HepG2 (cell line): ENCODE data around the gene SLC7A4. TPM values are rescaled to one million over a fixed set of nuclear protein-coding genes. Genes with fewer than 3 reads are reported as not detected.
A peak's percentile ranks its signal among the peaks of the same experiment; 100 is the strongest.

Experiments used
- ATAC-seq: fragments of 200-7000 bp; cut with Tn5 transposase; 3 replicates; pipeline ENCODE4 v1.9.1; 2020; ENCODE audit warnings: mild to moderate bottlenecking, moderate library complexity
- BruUV-seq: library from RNA; stranded (reverse); fragments of 400-500 nt; replicated peaks from 2 replicates; lab custom pipeline; 2021; lab: Mats Ljungman, UMichigan
- CTCF ChIA-PET: fragments of 300-600 bp; formaldehyde crosslinking; extraction: SDS; loops from one replicate; lab custom pipeline; 2021; ENCODE audit warnings: low total read pairs, inconsistent platforms, low intra/inter-chr PET ratio; lab: Yijun Ruan, JAX
- POLR2A ChIA-PET: fragments of 350-600 bp; sonication (Branson Sonifier 250); formaldehyde crosslinking; loops from one replicate; lab custom pipeline; 2020; ENCODE audit warnings: antibody characterized with exemption, inconsistent platforms; lab: Yijun Ruan, JAX
- DNase-seq: peaks from one replicate; pipeline ENCODE4 v3.0.0-alpha.2; 2015; ENCODE audit warnings: low spot score
- FAIRE-seq: peaks from 3 replicates; lab custom pipeline; 2011; peaks lifted over from hg19 to GRCh38; lab: Jason Lieb, UNC
- H2AFZ ChIP-seq: one replicate; pipeline ENCODE4 v1.6.1; 2011; ENCODE audit warnings: low read length, inconsistent platforms
- H3K27ac ChIP-seq: fragments of 300-600 bp; 3 replicates; pipeline ENCODE4 v1.8.0; 2011; ENCODE audit warnings: mixed run types, mild to moderate bottlenecking, mixed read lengths, low read length, inconsistent platforms; ENCODE audit not compliant: insufficient read depth; ENCODE audit errors: extremely low read length
- H3K27me3 ChIP-seq, 2 experiments: fragments of 200-600 bp in 1 of 2; 2 replicates in 1 of 2; 3 replicates in 1 of 2; pipeline versions ENCODE4 v1.6.0 to v1.8.0; 2011; ENCODE audit warnings: low read length in 2 of 2, mild to moderate bottlenecking in 2 of 2, moderate library complexity in 2 of 2, inconsistent platforms in 1 of 2; ENCODE audit not compliant: insufficient read depth in 2 of 2, control insufficient read depth in 1 of 2
- H3K36me3 ChIP-seq, 2 experiments: fragments of 200-600 bp in 1 of 2; replicated peaks in 1 of 2; 2 replicates in 1 of 2; 3 replicates in 1 of 2; pipeline versions ENCODE4 v1.5.1 to v1.8.0; 2011; ENCODE audit warnings: low read length in 2 of 2, inconsistent platforms in 1 of 2; ENCODE audit not compliant: insufficient read depth in 2 of 2, control insufficient read depth in 1 of 2
- H3K4me1 ChIP-seq: 2 replicates; pipeline ENCODE4 v1.5.1; 2012; ENCODE audit warnings: low read length, inconsistent platforms; ENCODE audit not compliant: insufficient read depth
- H3K4me2 ChIP-seq: 2 replicates; pipeline ENCODE4 v1.6.0; 2011; ENCODE audit warnings: low read depth, low read length, inconsistent platforms
- H3K4me3 ChIP-seq, 3 experiments: fragments of 200-600 bp in 1 of 3; sonication (generic), shearing (Covaris generic) in 1 of 3; replicated peaks in 1 of 3; 2 replicates each; pipeline ENCODE4 v1.5.1; 2011 to 2016; ENCODE audit warnings: low read length in 3 of 3, inconsistent platforms in 2 of 3, low read depth in 2 of 3, mild to moderate bottlenecking in 2 of 3, control low read depth in 1 of 3, mixed read lengths in 1 of 3; ENCODE audit not compliant: insufficient read depth in 1 of 3
- H3K79me2 ChIP-seq: one replicate; pipeline ENCODE4 v1.6.1; 2011; ENCODE audit warnings: low read length, inconsistent platforms; ENCODE audit not compliant: insufficient read depth
- H3K9ac ChIP-seq: 2 replicates; pipeline ENCODE4 v1.6.0; 2011; ENCODE audit warnings: mild to moderate bottlenecking, low read depth, low read length, inconsistent platforms; ENCODE audit not compliant: insufficient read depth
- H3K9me3 ChIP-seq: 2 replicates; pipeline ENCODE4 v1.5.1; 2012; ENCODE audit warnings: mild to moderate bottlenecking, low read length
- H4K20me1 ChIP-seq: 2 replicates; pipeline ENCODE4 v1.6.0; 2011; ENCODE audit warnings: inconsistent platforms, mild to moderate bottlenecking, low read length, moderate library complexity; ENCODE audit not compliant: insufficient read depth
- AGO1 ChIP-seq: fragments of 200-400 bp; formaldehyde crosslinking; IDR thresholded peaks from 2 replicates; pipeline ENCODE4 v1.6.1; 2017; ENCODE audit warnings: mild to moderate bottlenecking, low read depth, low read length, moderate library complexity; ENCODE audit not compliant: poor library complexity, severe bottlenecking
- AKAP8 ChIP-seq: sonication (generic); formaldehyde crosslinking; IDR thresholded peaks from 2 replicates; pipeline ENCODE4 v1.5.1; 2020; ENCODE audit warnings: mild to moderate bottlenecking, missing genetic modification reagents
- ARID4A ChIP-seq: sonication (generic); formaldehyde crosslinking; IDR thresholded peaks from 2 replicates; pipeline ENCODE4 v1.5.0; 2020; ENCODE audit warnings: mild to moderate bottlenecking, missing genetic modification reagents, borderline replicate concordance
- DBP ChIP-seq: sonication (generic); formaldehyde crosslinking; IDR thresholded peaks from 2 replicates; pipeline ENCODE4 v1.4.0; 2020; ENCODE audit warnings: missing genetic modification reagents; ENCODE audit errors: not compliant biosample characterization
- DNMT1 ChIP-seq: sonication (generic); formaldehyde crosslinking; IDR thresholded peaks from 2 replicates; pipeline ENCODE4 v1.5.1; 2020; ENCODE audit warnings: mild to moderate bottlenecking, missing genetic modification reagents
- POLR2G ChIP-seq: fragments of 200-400 bp; formaldehyde crosslinking; IDR thresholded peaks from 2 replicates; pipeline ENCODE4 v1.6.1; 2018; ENCODE audit warnings: mild to moderate bottlenecking, low read depth, low read length, moderate library complexity
- RBFOX2 ChIP-seq: fragments of 200-400 bp; formaldehyde crosslinking; IDR thresholded peaks from 2 replicates; pipeline ENCODE4 v1.6.1; 2017; ENCODE audit warnings: low read depth, mild to moderate bottlenecking, low read length
- RXRA ChIP-seq: sonication (generic); formaldehyde crosslinking; IDR thresholded peaks from 2 replicates; pipeline ENCODE4 v1.5.1; 2020; ENCODE audit warnings: missing genetic modification reagents
- SKI ChIP-seq: fragments of 450-650 bp; IDR thresholded peaks from one replicate; pipeline ENCODE4 v1.6.1; 2018; ENCODE audit warnings: mild to moderate bottlenecking; ENCODE audit not compliant: partially characterized antibody
- TCF12 ChIP-seq, 2 experiments: fragments of 450-650 bp in 1 of 2; sonication (generic) in 1 of 2; formaldehyde crosslinking in 1 of 2; IDR thresholded peaks; 2 replicates each; pipeline versions ENCODE4 v1.6.1 to v1.8.0; 2017 to 2022; ENCODE audit warnings: antibody characterized with exemption in 1 of 2, mild to moderate bottlenecking in 1 of 2, missing genetic modification reagents in 1 of 2, moderate library complexity in 1 of 2
- ZNF605 ChIP-seq: sonication (generic); formaldehyde crosslinking; IDR thresholded peaks from 2 replicates; pipeline ENCODE4 v1.8.0; 2022; ENCODE audit warnings: mild to moderate bottlenecking, missing genetic modification reagents
- ZNF691 ChIP-seq: sonication (generic); formaldehyde crosslinking; IDR thresholded peaks from 2 replicates; pipeline ENCODE4 v1.4.0; 2020; ENCODE audit warnings: missing genetic modification reagents, low read depth, mild to moderate bottlenecking, borderline replicate concordance
- ZNF878 ChIP-seq: sonication (generic); formaldehyde crosslinking; IDR thresholded peaks from 2 replicates; pipeline ENCODE4 v1.8.1; 2023; ENCODE audit warnings: mild to moderate bottlenecking, missing genetic modification reagents, moderate library complexity
- WGBS: methylation state at CpG from one replicate; pipeline ENCODE4 v1.1.6; 2017; ENCODE audit warnings: low lambda C conversion rate; 5-methylcytosine and 5-hydroxymethylcytosine counted together
- in situ Hi-C: cut with HindIII; loops from 2 replicates; pipeline ENCODE4 v1.10.0; 2017; ENCODE audit warnings: low pct_unique_long_range_greater_than_20kb; ENCODE audit not compliant: extremely low pct_ligation_motif_present
- intact Hi-C: fragments of 100-400 bp; cut with micrococcal nuclease; formaldehyde crosslinking; loops from one replicate; pipeline ENCODE4 v1.10.0; 2022; ENCODE audit not compliant: unreplicated experiment
- polyA plus RNA-seq, 8 experiments: library from polyadenylated mRNA; depleted of rRNA in 3 of 8; stranded (reverse) in 7 of 8; unstranded in 1 of 8; fragments of >200 nt; fragmentation: Illumina TruSeq in 4 of 8; extraction: Trizol in 4 of 8; gene quantifications; 2 replicates each; pipeline versions ENCODE4 v1.2.1 to v1.2.3, GENCODE V29; 2011 to 2016; ENCODE audit warnings: low read depth in 4 of 8, missing spikeins in 1 of 8, mixed read lengths in 1 of 8; ENCODE audit not compliant: insufficient read depth in 1 of 8
- total RNA-seq, 5 experiments: library from RNA; depleted of rRNA; stranded (reverse); fragments of >200 nt; fragmentation: Illumina TruSeq; extraction: Trizol; gene quantifications; 2 replicates each; pipeline ENCODE4 v1.2.3, GENCODE V29; 2016; ENCODE audit warnings: low read depth in 1 of 5

SLC7A4 gene
- total and polyA plus RNA-seq, 2 of the 13 experiments (the other 11 are each of a cell fraction or from before 2014, with no cell fraction given): not detected

GRCh38 chr22:21000987-21001600 lies 31.3 kb downstream of the SLC7A4 start (continued):
- TF ChIP-seq ARID4A (CRISPR knock-in tag) (no peak), DBP (CRISPR knock-in tag) (no peak), DNMT1 (no peak), RXRA (no peak)

GRCh38 chr22:21000207-21000986 lies 32.0 kb downstream of the SLC7A4 start:
- H3K9ac ChIP-seq: peak overlapping the region; percentile 84
- ATAC-seq (no peak), FAIRE-seq (no peak), DNase-seq (no peak)
- CTCF ChIA-PET: no interaction called here
- no peak overlapping the region for H2AFZ ChIP-seq
- no peaks in the 10 kb centered on the region for H3K9me3 ChIP-seq
- intact Hi-C loops (no loop called here), in situ Hi-C loops (no loop called here)
- BruUV-seq: no TSS peak
- H3K79me2 ChIP-seq: peaks cover 18% of the 10 kb centered on the region
- H3K27ac ChIP-seq: peak overlapping the region; percentile 94
- H3K4me3 ChIP-seq: peak overlapping the region; percentile 70 to 89 (median 86)
- H3K4me2 ChIP-seq: peak overlapping the region; percentile 95
- 90% methylated on average over 10 of the region's 22 CpGs for WGBS
- POLR2A ChIA-PET: interaction anchor here (1.8 to 3.3 kb wide), 2 partner anchors 18 to 48 kb away, joined by 8 to 20 read pairs; partner anchors contain the start of gene LZTR1
- H4K20me1 ChIP-seq: 0 out of 2 replicates have a peak, but pooled peaks cover 2% of the 10 kb centered on the region
- no peaks in the 10 kb centered on the region for H3K27me3 ChIP-seq
- peaks cover 8 to 26% of the 10 kb centered on the region in 2 experiments; a peak in 4 of 5 replicates for H3K36me3 ChIP-seq
- H3K4me1 ChIP-seq: peaks cover 30% of the 10 kb centered on the region
- 0 out of 2 replicates have a peak, but pooled peaks have one; percentile 39 for TF ChIP-seq ZNF605 (CRISPR knock-in tag)
- no peak for TF ChIP-seq ZNF691 (CRISPR knock-in tag)
- peak; percentile 31; the same call in 1 of the 2 replicates for TF ChIP-seq AKAP8 (CRISPR knock-in tag)
- TF ChIP-seq TCF12 (IDR thresholded peaks at IDR 0.05): no peak
- 0 out of 2 replicates have a peak, but pooled peaks have one; percentile 19 for TF ChIP-seq TCF12 (CRISPR knock-in tag; IDR thresholded peaks at IDR 0.05)
- no peak for TF ChIP-seq ZNF878 (CRISPR knock-in tag)
- TF ChIP-seq POLR2G: peak; percentile 50; the same call in 1 of the 2 replicates
- no peak for TF ChIP-seq SKI
- TF ChIP-seq AGO1: peak; percentile 25
- peak; percentile 41 for TF ChIP-seq RBFOX2
